Tibial nerve (tissue), 4 donors: ENCODE measurements around the gene IQSEC1. TPM values are rescaled to one million over a fixed set of nuclear protein-coding genes. Genes with fewer than 3 reads are reported as not detected.

Experiments
- DNase-seq, 2 donors: peaks; one replicate each; pipeline ENCODE4 v3.0.0-alpha.2; 2019; ENCODE audit warnings: low spot score in 2 of 2
- H3K27ac ChIP-seq, 4 donors: fragments of 200-600 bp; sonication (generic) in 3 of 4; one replicate each; pipeline ENCODE4 v1.5.1; 2017 to 2019; ENCODE audit warnings: mild to moderate bottlenecking in 1 of 4
- H3K27me3 ChIP-seq, 2 donors: fragments of 200-600 bp; sonication (generic) in 1 of 2; one replicate each; pipeline versions ENCODE4 v1.5.1 to v1.6.0; 2017 to 2019
- H3K36me3 ChIP-seq, 3 donors: fragments of 200-600 bp; sonication (generic); one replicate each; pipeline ENCODE4 v1.5.1; 2018 to 2019
- H3K4me1 ChIP-seq, 4 donors: fragments of 200-600 bp; sonication (generic) in 3 of 4; one replicate each; pipeline ENCODE4 v1.5.1; 2017 to 2019
- H3K4me3 ChIP-seq, 4 donors: fragments of 200-600 bp; sonication (generic) in 3 of 4; one replicate each; pipeline ENCODE4 v1.5.1; 2017 to 2019; ENCODE audit warnings: mild to moderate bottlenecking in 1 of 4, moderate library complexity in 1 of 4
- H3K9me3 ChIP-seq, 4 donors: fragments of 200-600 bp; sonication (generic) in 3 of 4; one replicate each; pipeline ENCODE4 v1.5.1; 2017 to 2019
- CTCF ChIP-seq, 5 experiments: fragments of 200-600 bp in 3 of 5; fragments of 450-650 bp in 2 of 5; sonication (generic) in 3 of 5; IDR thresholded peaks; one replicate each; pipeline ENCODE4 v1.5.1; 2016 to 2019; ENCODE audit warnings: antibody characterized with exemption in 5 of 5, mild to moderate bottlenecking in 3 of 5, moderate library complexity in 2 of 5
- EP300 ChIP-seq, 2 donors: sonication (generic); formaldehyde crosslinking; IDR thresholded peaks; one replicate each; pipeline ENCODE4 v1.6.1; 2017; ENCODE audit warnings: antibody characterized with exemption in 2 of 2, mild to moderate bottlenecking in 1 of 2
- POLR2A ChIP-seq, 2 donors: fragments of 450-650 bp; IDR thresholded peaks; one replicate each; pipeline ENCODE4 v1.6.1; 2017; ENCODE audit warnings: antibody characterized with exemption in 2 of 2, mild to moderate bottlenecking in 2 of 2, moderate library complexity in 2 of 2
- WGBS, 2 donors: methylation state at CpG; one replicate each; pipeline ENCODE4 v1.1.5; 2018; 5-methylcytosine and 5-hydroxymethylcytosine counted together
- total RNA-seq, 4 donors: library from RNA; depleted of rRNA; stranded (reverse); fragments of >200 nt; gene quantifications; one replicate each; pipeline ENCODE4 v1.1.0, GENCODE V29; 2016

IQSEC1 gene
- total RNA-seq, 4 donors from 2014 or later = 58.2 to 77.5 (median 68.6) TPM

GRCh38 chr3:12991481-12991837 lies 81.8 kb downstream of the IQSEC1 start:
- Histone ChIP-seq H3K4me3 (no peak overlapping the region), H3K27me3 (no peaks in the 10 kb centered on the region), H3K36me3 (no peaks in the 10 kb centered on the region), H3K4me1 (peaks cover 0 to 16% (median 8%) of the 10 kb centered on the region in 4 donors), H3K27ac (peak overlapping the region in 2 of 4 donors; percentile 44 to 77), H3K9me3 (no peaks in the 10 kb centered on the region)
- no peak for TF ChIP-seq CTCF (IDR thresholded peaks at IDR 0.05)
- no peak for TF ChIP-seq POLR2A (IDR thresholded peaks at IDR 0.05)
- TF ChIP-seq EP300 (IDR thresholded peaks at IDR 0.05) = no peak
- DNase-seq = no peak
- WGBS, 2 donors = 60 to 64% methylated on average over 1 to 2 of the region's 2 CpGs

DNA sequence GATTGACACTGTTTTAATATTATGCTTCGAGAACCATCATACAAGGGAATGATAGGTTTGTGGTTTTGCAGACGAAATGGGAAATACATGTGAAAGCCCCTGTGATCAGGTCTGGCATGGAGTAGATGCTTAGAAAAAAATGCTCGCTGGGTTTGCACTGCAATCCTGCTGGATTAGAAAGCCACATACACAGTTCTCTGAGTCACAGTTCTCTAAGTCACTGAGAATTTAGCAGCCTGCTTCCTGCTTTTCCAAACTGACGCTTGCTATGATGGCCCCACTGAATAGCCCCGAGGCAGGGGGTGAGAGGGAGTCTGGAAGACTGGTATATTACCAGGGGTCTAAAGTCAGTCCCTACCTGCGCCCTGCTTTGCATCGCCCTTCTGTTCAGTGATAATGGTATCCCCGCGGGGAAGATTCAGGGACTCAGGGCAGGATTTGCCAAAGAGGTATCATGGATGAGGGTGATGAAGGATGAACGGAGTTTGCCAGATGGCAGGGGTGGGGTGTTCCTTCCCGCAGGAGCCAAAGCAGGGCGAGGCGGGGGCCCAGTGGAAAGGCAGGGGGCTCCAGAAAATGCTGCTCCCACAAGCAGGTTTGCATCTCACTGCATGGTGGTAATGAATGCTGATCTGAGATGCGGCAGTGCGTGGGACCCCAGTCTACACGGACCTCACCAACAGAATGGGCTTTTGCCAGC lies 82.3 kb downstream of the IQSEC1 start:
- no peak for DNase-seq
- TF ChIP-seq CTCF (IDR thresholded peaks at IDR 0.05) = no peak
- TF ChIP-seq EP300 (IDR thresholded peaks at IDR 0.05) = no peak
- TF ChIP-seq POLR2A (IDR thresholded peaks at IDR 0.05) = no peak
- Histone ChIP-seq H3K36me3 (no peaks in the 10 kb centered on the region), H3K27ac (peak overlapping the region in 2 of 4 donors; percentile 44 to 77), H3K27me3 (no peaks in the 10 kb centered on the region), H3K9me3 (no peaks in the 10 kb centered on the region), H3K4me3 (no peak overlapping the region), H3K4me1 (peaks cover 0 to 16% (median 8%) of the 10 kb centered on the region in 4 donors)
- 64 to 67% methylated on average over 16 of the region's 16 CpGs for WGBS, 2 donors

GRCh38 chr3:12990306-12990705 lies 82.9 kb downstream of the IQSEC1 start:
- Histone ChIP-seq H3K27me3 (no peaks in the 10 kb centered on the region), H3K27ac (peak overlapping the region in 2 of 4 donors; percentile 44 to 77), H3K4me3 (no peak overlapping the region), H3K4me1 (peaks cover 0 to 20% (median 8%) of the 10 kb centered on the region in 4 donors), H3K9me3 (no peaks in the 10 kb centered on the region), H3K36me3 (no peaks in the 10 kb centered on the region)
- TF ChIP-seq POLR2A (IDR thresholded peaks at IDR 0.05) = no peak
- no peak for TF ChIP-seq EP300 (IDR thresholded peaks at IDR 0.05)
- no peak for TF ChIP-seq CTCF (IDR thresholded peaks at IDR 0.05)
- DNase-seq = no peak
- 58 to 89% methylated on average over 5 of the region's 5 CpGs for WGBS, 2 donors

DNA sequence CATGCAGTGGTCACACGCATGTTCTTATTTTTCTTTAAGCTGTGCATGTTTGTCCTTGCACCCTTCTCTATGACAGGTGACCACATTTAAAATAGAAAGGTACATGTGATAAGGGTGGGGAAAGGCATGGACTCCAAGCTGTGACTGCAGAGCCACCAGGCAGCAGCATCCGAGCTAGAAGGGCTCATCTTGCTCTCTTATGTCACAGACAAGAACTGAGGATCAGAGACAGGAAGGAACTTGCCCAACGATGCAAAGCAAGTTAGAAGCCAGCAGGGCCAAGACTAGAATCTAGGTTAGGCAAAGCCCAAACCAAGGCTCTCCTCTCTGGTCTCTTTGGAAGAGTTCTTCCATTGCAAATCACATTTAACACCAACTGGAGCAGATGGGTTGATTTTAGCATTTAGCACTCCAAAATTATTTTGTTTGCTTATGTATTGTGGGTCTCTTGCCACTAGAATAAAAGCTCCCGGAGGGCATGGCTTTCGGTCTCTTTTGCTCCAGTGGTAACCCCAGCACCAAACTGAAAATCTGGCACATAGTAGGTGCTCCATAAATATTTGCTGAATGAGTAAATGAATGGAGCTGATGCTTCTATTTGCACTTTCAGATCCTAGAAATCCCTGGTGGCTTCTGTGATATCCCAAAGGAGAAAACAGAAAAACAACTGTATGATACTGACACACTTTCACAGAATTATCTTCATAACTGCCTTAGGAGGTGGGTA lies 84.3 kb downstream of the IQSEC1 start:
- no peak overlapping the region for H3K4me3 ChIP-seq
- no peaks in the 10 kb centered on the region for H3K9me3 ChIP-seq
- DNase-seq = no peak
- TF ChIP-seq EP300 (IDR thresholded peaks at IDR 0.05) (no peak), CTCF (IDR thresholded peaks at IDR 0.05) (no peak), POLR2A (IDR thresholded peaks at IDR 0.05) (no peak)
- H3K27ac ChIP-seq = peak overlapping the region in 1 of 4 donors; percentile 15
- no peaks in the 10 kb centered on the region for H3K36me3 ChIP-seq
- WGBS, 2 donors = 83 to 85% methylated on average over 5 of the region's 5 CpGs
- H3K27me3 ChIP-seq = no peaks in the 10 kb centered on the region
- H3K4me1 ChIP-seq = peaks cover 0 to 27% (median 11%) of the 10 kb centered on the region in 4 donors

GRCh38 chr3:12987602-12988001 lies 85.6 kb downstream of the IQSEC1 start:
- TF ChIP-seq POLR2A (IDR thresholded peaks at IDR 0.05) = no peak
- no peak for TF ChIP-seq EP300 (IDR thresholded peaks at IDR 0.05)
- no peak for TF ChIP-seq CTCF (IDR thresholded peaks at IDR 0.05)
- Histone ChIP-seq H3K9me3 (no peaks in the 10 kb centered on the region), H3K4me1 (peaks cover 0 to 21% (median 8%) of the 10 kb centered on the region in 4 donors), H3K27ac (no peak overlapping the region), H3K27me3 (no peaks in the 10 kb centered on the region), H3K36me3 (no peaks in the 10 kb centered on the region), H3K4me3 (no peak overlapping the region)
- no peak for DNase-seq
- 90 to 95% methylated on average over 5 of the region's 5 CpGs for WGBS, 2 donors
